HG02623 (cell line): ENCODE measurements around the gene OTX2.

Experiments
- ATAC-seq: cut with Tn5 transposase; IDR thresholded peaks from one replicate; pipeline ENCODE4 v1.9.1; 2021; ENCODE audit warnings: moderate library complexity; ENCODE audit not compliant: unreplicated experiment

The OTX2 gene

DNA sequence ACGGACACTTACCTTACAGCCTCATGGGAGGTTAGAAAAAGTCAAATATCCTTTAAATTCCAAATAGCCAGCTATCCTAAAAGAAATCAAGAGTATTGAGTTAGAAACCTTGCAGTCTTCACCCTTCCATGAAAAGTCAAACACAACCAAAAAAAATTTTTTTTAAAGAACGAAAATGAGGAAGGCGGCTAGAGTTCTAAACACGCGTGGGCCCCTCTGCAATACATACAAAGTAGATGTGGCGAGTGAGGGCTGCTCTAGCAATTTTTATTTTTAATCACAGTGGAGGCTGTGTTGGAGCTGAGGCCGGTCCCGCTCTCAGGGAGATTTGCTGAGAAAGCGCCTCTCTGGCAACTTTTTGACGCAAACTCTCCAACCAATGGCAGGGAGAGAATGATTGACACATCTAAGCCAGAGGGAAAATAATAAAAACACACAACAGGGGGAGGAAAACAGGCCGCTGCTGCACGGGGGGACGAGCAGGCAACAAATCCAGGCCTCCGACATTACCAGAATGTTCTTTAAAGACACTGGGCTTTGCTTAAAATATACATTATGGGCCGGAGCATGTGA lies at the start of gene OTX2:
Gene OTX2 (minus strand): TSS at position 333 of the 573 bp plus-strand sequence. CDS start 5,023 bp downstream, outside the sequence.
- ATAC-seq: no peak

- no peak for ATAC-seq
These were observed 48.1 kb upstream of the OTX2 start for GRCh38 chr14:56858422-56858821.

DNA sequence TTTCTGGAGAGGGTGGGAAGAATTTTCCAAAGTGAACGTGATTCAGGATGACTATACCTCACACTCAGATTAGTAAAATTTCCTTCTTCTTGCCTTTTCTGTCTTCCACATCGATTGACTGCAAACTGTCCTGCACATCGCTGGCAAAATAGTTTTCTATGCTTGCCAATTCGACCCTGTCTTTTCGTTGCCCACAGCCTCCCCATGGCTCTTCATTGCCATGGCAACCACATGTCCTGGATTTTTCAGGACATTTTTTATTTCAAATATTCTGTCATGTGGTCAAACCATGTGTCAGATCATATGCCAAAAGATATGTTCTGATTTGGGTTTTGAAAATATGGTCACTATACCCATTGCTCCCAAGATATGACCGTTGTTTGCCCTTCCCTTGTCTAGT lies 46.9 kb upstream of the OTX2 start:
- ATAC-seq: no peak

DNA sequence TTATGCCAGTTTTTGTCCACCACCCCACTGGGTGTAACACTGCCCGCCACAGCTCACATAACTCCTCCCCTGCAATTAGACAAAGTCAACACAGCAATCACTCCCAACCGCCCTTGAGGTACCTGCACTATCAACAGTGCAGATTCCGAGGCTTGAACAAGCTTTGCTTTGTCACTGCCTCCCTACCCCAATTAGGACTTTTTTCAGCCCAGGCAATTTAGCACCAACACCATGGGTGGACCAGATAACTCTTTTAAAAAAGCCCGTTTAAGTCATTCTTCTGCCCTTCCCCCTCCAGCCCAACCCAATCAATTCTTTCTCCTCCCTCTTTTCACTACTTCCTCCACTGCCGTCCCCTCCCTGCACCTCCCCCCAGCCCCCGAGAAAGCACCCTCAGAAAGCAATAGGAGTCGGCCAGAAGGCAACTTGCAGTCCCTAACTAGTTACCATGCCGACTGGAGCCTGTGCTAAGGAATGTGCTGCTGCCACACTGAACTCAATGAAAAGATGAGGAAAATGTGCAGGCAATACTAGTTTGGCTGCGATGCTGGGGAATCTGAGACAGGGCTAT lies 45.7 kb upstream of the OTX2 start:
- no peak for ATAC-seq

- ATAC-seq: no peak
These were observed 44.0 kb upstream of the OTX2 start for GRCh38 chr14:56854325-56854724.

- no peak for ATAC-seq
These were observed 37.0 kb upstream of the OTX2 start for GRCh38 chr14:56846970-56847930.

GRCh38 chr14:56844406-56845002 lies 34.2 kb upstream of the OTX2 start:
- ATAC-seq: no peak

DNA sequence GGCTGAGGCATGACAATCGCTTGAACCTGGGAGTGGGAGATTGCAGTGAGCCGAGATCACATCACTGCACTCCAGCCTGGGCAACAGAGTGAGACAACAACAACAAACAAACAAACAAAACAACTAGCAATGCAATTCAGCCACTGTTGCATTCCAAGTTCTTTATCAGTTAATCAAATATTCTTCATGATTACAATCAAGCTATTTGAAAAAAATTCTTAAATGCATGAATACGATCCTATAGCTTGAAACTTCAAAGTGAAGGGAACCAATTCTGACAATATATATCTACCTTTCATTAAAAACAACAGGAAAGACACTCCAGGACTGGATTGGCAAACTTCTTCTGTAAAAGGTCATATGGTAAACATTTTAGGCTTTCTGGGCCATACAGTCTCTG lies 31.3 kb upstream of the OTX2 start:
- no peak for ATAC-seq

- ATAC-seq: no peak
These were observed 29.9 kb upstream of the OTX2 start for GRCh38 chr14:56840221-56840620.

- ATAC-seq: no peak
These were observed 18.9 kb upstream of the OTX2 start for GRCh38 chr14:56829151-56829550.

DNA sequence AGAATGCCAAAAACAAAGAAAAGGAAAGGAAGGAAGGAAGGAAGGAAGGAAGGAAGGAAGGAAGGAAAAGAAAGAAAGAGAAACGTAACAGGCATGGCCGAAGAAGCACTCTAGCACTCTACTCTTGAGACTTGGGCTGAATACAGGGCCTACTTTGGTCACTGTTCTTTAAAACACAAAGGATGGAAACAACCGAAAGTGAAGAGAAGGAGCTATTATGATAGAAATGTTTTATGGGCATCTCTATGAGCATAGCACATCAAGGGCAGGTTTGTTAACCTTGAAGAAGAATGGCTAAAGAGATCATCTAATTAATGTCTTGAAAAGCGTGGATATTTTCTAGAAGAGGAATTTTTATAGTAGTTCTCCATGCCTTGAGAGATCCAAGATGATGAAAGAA lies 15.9 kb upstream of the OTX2 start:
- no peak for ATAC-seq

- ATAC-seq: no peak
These were observed 11.7 kb upstream of the OTX2 start for GRCh38 chr14:56821805-56822610.

GRCh38 chr14:56821177-56821576 lies 10.9 kb upstream of the OTX2 start:
- no peak for ATAC-seq

DNA sequence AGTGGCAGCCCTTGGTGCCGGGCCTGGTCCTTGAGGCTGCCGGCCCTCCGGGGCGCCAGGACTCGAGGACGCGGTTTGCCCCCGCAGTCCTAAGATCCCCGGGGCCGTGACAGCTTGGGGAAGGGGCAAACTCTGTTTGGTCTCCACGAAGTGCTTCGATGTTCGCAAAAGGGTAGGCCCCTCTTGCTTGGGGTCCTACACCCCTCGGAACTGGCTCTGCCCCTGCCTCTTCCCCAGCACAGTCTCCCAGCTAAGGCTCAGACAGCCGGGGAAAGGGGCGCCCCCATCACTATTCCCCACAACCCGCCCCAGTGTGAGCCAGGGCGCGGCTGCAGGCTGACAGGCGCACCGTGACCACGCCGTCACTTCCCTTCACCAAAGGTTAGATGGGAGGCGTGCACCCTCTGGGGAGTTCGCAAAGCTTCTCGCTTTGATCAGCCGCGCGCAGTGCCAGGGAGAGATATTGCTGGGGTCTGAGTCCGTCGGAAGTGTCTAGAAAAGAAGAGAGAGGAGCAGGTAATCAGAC lies 7.2 kb upstream of the OTX2 start:
- no peak for ATAC-seq

DNA sequence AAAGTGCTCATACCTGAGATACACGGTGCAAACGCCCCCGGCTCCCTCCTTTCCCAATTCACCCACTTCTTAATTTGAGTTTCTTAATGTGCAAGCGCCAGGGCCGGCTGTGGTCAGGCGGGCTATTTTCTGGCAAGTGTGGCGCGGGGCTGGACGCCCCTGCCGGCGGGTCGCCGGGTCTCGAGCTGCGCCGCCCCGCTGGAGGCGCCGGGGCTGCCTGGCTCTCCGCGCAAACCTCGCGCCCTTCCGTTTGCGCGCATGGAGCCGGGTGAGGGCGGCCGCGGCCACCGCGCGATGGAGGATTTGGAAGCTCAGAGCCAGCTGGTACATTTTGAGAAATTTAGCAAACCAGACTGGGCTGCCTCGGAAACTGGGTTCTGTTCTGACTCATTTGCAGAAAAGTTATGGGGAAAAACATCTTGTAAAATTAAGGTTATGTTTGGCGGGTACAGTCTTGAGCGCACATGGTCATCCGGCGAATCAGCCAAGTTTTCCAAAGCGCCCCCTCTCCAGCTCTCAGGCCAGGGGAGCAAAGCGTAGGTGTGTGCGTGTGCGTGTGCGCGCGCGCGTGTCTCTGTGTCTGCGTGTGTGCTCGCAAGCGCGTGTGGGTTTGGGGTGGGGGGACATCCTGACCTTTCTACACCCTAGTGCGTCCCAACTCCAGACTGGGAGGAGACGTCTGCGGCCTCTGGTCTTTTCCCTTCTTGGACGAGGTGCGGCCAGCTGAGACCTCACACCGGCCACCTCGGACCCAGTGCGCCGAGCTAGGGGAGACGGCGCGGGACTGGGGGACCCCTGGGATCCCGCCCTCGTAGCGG lies 6.5 kb upstream of the OTX2 start:
- no peak for ATAC-seq

GRCh38 chr14:56815745-56816144 lies 5.5 kb upstream of the OTX2 start:
- no peak for ATAC-seq

- ATAC-seq: no peak
These were observed 4.9 kb upstream of the OTX2 start for GRCh38 chr14:56814969-56815700.

DNA sequence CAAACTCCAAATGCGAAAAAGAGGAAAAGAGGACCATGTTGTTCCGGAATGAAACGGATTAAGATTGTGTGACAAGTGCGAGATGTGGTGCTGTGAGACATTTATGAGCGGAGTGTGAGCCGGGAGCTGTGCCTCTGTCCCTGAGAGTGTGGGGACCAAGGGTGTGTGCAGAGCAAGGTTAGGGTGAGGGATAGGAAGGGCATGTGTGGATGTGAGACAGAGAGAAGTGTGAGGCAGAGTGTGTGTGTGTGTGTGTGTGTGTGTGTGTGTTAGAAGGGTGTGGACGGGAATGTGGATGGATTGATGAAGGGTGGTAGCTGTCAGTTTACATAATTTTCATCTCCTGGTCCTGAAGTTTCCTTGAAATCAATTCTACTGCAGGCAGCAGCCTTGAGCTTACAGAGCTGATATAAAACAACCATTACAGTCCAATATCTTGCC lies 4.3 kb upstream of the OTX2 start:
- no peak for ATAC-seq

DNA sequence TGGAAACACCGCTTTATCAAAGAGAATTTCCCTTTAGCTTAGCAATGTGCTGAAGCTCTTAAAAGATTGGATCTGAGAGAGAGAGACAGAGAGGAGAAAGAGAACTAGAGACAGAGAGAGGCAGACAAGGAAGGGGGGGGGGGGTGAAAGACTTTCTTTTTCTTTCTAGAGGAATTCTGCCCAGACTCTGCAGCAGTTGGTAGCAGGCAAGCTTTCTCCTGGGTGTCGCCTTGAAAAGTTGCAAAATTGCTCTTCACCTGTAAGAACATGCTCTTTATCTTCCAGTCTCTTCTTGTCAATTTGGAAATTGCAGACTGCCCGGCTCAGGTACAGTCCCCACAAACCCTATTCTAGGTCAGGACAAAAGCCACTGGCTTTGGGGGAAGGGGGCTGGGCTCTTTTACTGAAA lies 2.9 kb upstream of the OTX2 start:
- no peak for ATAC-seq
